ENCODE measurements around the gene MACROH2A1.

Gene MACROH2A1

DNA sequence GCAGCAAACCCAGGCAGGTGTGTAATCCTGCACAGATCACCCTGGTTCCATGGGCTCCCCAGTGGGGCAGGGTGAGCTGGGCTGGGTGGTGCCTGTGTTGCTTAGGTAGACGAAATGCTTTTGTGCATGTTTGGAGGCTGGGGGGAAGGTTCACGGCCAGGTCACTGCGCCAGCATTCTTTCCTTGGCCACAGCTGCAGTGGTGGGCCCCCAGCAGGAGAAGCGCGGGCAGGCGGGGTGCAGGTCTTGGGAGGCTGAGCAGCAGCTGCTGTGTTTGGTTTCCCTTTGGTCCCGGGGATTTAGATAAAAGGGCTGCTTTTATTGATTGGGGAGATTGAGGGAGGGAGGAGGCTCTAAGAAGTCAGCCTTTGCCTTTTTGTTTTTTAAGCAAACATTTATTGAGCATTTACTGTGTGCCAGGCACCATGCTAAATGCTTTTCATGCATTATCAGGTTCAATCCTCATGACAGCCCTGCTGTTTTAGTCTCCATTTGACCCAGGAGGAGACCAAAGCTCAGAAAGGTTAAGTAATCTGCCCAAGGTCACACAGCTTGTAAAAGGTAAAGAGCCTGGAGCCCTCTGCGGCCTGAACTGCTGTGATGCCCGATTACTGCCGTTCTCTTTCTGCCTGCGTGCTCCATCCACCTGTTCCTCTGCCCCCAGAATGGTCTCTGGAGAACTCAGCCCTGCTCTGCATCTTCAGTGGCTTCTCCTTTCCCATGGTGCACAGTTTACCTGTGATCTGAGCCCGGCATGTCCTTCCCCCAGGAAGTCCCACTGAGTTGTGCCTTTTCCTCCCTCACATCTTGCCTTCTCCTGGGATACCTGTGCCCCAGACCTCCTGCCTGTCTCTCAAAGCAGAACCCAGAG lies 94.4 kb downstream of the MACROH2A1 start:
- no peak overlapping the region for H3K4me3 ChIP-seq (ENCODE audit: low read depth, low read length)
- TF ChIP-seq, protein P1, sequence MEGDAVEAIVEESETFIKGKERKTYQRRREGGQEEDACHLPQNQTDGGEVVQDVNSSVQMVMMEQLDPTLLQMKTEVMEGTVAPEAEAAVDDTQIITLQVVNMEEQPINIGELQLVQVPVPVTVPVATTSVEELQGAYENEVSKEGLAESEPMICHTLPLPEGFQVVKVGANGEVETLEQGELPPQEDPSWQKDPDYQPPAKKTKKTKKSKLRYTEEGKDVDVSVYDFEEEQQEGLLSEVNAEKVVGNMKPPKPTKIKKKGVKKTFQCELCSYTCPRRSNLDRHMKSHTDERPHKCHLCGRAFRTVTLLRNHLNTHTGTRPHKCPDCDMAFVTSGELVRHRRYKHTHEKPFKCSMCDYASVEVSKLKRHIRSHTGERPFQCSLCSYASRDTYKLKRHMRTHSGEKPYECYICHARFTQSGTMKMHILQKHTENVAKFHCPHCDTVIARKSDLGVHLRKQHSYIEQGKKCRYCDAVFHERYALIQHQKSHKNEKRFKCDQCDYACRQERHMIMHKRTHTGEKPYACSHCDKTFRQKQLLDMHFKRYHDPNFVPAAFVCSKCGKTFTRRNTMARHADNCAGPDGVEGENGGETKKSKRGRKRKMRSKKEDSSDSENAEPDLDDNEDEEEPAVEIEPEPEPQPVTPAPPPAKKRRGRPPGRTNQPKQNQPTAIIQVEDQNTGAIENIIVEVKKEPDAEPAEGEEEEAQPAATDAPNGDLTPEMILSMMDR (IDR thresholded peaks at IDR 0.05; ENCODE audit: low read depth, low read length) = no peak

DNA sequence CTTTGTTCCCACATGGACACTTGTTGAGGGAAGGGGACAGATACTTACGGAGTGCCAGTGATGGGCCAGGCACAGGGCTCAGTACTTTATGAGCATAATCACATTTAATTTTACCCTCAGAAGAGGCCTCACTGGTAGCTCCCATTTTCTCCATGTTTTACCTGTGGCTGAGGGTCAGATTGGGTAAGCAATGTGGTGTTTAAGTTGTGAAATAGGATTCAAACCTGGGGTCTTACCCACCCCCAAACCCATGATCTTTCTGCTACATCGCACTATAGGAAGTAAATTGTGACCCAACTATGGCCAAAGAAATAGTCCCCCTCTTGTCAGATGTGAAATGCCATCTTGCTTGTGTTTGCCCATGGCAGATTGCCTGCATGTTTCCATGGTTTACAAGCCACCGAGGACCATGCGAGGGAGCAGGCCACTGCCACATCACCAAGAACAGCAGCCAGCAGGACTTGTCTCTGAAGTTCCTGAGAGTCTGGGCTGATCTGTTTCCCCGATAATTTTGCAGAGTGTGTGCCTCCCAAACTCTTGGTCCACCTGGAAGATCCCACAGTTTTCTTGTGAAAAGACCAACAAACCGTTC lies 95.4 kb downstream of the MACROH2A1 start:
- TF ChIP-seq, protein P1 (IDR thresholded peaks at IDR 0.05; ENCODE audit: low read depth, low read length) = no peak
- no peak overlapping the region for H3K4me3 ChIP-seq (ENCODE audit: low read depth, low read length)

DNA sequence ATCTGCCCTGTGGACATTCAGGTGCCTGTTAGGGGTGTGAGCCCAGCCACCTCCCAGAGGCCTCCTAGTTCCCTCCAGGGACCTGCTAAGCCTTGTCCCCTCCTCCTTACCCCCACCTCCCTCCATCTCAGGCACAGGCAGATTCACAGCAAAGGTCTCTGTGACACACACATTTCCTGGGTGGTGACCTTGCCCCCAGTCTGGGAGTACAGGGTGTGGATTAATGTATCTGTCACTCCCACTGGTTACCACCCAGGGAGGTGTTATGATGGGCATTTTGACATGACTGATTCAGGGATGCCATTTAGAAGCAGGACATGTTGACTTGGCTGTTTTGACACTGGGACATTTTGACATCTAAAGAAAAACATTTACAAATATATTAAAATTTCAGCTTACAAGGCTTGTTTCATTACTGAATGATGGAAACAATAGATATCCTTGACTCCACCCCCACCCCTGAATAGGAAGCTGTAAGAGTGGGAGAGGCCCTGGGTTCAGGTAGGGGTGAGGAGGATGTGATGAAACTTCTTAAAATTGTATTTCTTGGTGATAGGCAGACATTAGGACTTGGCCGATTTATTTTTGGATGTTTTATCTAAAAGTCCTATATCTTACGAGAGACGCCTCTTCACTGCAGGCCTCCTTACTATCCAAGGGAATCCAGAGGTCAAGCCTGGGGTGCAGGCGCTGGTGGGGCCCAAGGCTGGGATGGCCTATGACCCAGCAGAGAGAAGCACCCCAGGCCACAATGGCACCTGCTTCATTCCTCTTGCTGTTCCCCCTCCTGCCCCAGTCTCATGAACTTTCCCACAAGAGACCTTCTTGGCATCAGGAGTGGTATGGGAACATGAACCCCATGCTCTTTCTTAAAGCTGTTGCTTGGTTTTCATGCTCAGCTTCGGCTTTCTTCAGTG lies 101.9 kb downstream of the MACROH2A1 start:
- TF ChIP-seq, protein P1 (IDR thresholded peaks at IDR 0.05; ENCODE audit: low read depth, low read length) = no peak
- no peak overlapping the region for H3K4me3 ChIP-seq (ENCODE audit: low read depth, low read length)

DNA sequence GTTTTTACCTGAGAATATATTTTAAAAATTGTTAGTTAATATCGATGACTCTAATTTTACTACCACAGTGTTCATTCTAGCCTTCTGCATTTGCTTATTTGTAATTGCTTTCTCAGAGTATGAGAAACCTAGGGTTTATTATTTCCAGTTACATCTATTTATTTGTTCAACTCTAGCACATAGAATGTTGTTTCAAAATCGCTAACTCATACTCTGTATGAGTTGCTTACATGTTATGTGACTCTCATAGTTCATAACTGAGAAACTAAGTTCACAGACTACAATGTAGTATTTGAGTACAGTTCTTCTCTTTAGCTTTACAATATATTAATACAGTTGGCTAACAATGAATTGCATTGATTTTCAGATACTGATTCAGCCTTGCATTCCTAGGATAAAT lies 103.2 kb downstream of the MACROH2A1 start:
- TF ChIP-seq, protein P1 (IDR thresholded peaks at IDR 0.05; ENCODE audit: low read depth, low read length) = no peak
- H3K4me3 ChIP-seq (ENCODE audit: low read depth, low read length) = no peak overlapping the region

DNA sequence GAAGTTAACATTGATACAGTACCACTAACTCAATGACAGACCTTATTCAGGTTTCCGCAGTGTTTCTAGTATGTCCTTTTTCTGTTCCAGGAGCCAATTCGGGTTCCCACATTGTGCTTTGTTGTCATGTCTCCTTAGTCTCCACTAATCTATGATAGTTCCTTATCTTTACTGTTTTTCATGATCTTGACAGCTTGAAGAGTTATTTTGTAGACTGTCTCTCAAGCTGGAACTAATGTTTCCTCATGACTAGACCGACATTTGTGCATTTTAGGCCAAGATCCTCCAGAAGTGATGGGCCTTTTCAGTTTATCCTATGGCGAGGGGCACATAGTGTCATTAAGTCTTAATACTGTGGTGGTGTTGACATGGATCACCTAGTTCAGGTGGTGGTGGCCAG lies 104.2 kb downstream of the MACROH2A1 start:
- TF ChIP-seq, protein P1 (IDR thresholded peaks at IDR 0.05; ENCODE audit: low read depth, low read length) = no peak
- H3K4me3 ChIP-seq (ENCODE audit: low read depth, low read length) = no peak overlapping the region

DNA sequence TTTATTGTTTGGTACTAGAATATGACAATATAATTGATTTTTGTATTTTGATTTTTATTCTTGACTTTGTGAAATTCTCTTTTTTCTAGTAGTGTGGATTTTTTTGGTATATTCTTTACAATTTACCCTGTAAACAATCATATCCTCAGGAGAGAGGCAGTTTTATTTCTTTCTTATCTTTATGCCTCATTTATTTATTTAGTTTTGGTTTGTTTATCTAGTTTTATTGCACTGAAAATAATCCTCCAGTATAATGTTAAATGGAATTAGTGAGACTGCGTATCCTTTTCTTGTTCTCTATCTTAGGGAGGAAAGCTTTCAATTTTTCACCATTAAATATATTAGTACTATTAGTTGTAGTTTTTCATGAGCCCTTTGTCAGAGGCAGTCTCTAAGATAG lies 109.4 kb downstream of the MACROH2A1 start:
- H3K4me3 ChIP-seq (ENCODE audit: low read depth, low read length) = no peak overlapping the region
- TF ChIP-seq, protein P1 (IDR thresholded peaks at IDR 0.05; ENCODE audit: low read depth, low read length) = no peak

Data from WI38 (cell line).